Measurements from ENCODE around the gene CDX2.

The CDX2 gene

GRCh38 chr13:27927444-27928352 is 41.4 kb downstream of the CDX2 start:
- DNase-seq, result no peak

- no peak for DNase-seq
Measured at GRCh38 chr13:27926644-27927434, 42.3 kb downstream of the CDX2 start.

GRCh38 chr13:27925220-27925991 is 43.7 kb downstream of the CDX2 start:
- DNase-seq, result no peak

GRCh38 chr13:27924529-27925141 is 44.5 kb downstream of the CDX2 start:
- DNase-seq, result no peak

- no peak for DNase-seq
Measured at GRCh38 chr13:27923794-27924528, 45.2 kb downstream of the CDX2 start.

- no peak for DNase-seq
Measured at GRCh38 chr13:27922883-27923612, 46.1 kb downstream of the CDX2 start.

GRCh38 chr13:27921961-27922882 is 46.9 kb downstream of the CDX2 start:
- no peak for DNase-seq

- no peak for DNase-seq
Measured at GRCh38 chr13:27921421-27921960, 47.6 kb downstream of the CDX2 start.

- no peak for DNase-seq
Measured at GRCh38 chr13:27920677-27921420, 48.3 kb downstream of the CDX2 start.

GRCh38 chr13:27919934-27920676 is 49.0 kb downstream of the CDX2 start, which contains the start of gene PDX1:
Gene PDX1 (plus strand): TSS chr13:27920000. CDS start chr13:27920139, 139 bp downstream.
- DNase-seq, result no peak

GRCh38 chr13:27919659-27919933 is 49.5 kb downstream of the CDX2 start:
- DNase-seq, result no peak

- DNase-seq, result no peak
Measured at GRCh38 chr13:27918918-27919658, 50.0 kb downstream of the CDX2 start.

GRCh38 chr13:27918041-27918917 is 50.8 kb downstream of the CDX2 start:
- no peak for DNase-seq

- DNase-seq, result no peak
Measured at GRCh38 chr13:27917121-27917947, 51.8 kb downstream of the CDX2 start.
